HepG2 (cell line): ENCODE measurements around the gene KLHL17. TPM values are rescaled to one million over a fixed set of nuclear protein-coding genes. Genes with fewer than 3 reads are reported as not detected.
A peak's percentile ranks its signal among the peaks of the same experiment; 100 is the strongest.

ENCODE experiments used
- ARHGAP35 ChIP-seq: sonication (generic); formaldehyde crosslinking; IDR thresholded peaks from 2 replicates; pipeline ENCODE4 v1.9.0; 2022; ENCODE audit warnings: mild to moderate bottlenecking, inconsistent platforms, moderate library complexity, missing genetic modification reagents, borderline replicate concordance
- FOXC1 ChIP-seq: sonication (generic); formaldehyde crosslinking; IDR thresholded peaks from 2 replicates; pipeline ENCODE4 v1.8.0; 2022; ENCODE audit warnings: mild to moderate bottlenecking, missing genetic modification reagents, borderline replicate concordance
- KLF16 ChIP-seq, 2 experiments: sonication (generic) in 1 of 2; formaldehyde crosslinking in 1 of 2; IDR thresholded peaks; 2 replicates each; pipeline versions ENCODE4 v1.6.1 to v1.8.0; 2016 to 2023; ENCODE audit warnings: missing genetic modification reagents in 2 of 2, missing compliant biosample characterization in 1 of 2
- MAFG ChIP-seq: sonication (generic); formaldehyde crosslinking; IDR thresholded peaks from 2 replicates; pipeline ENCODE4 v1.5.1; 2020; ENCODE audit warnings: mild to moderate bottlenecking, missing genetic modification reagents
- NFYB ChIP-seq: sonication (generic); formaldehyde crosslinking; IDR thresholded peaks from 2 replicates; pipeline ENCODE4 v1.4.0; 2020; ENCODE audit warnings: missing genetic modification reagents
- SIN3A ChIP-seq: IDR thresholded peaks from 2 replicates; pipeline ENCODE4 v1.6.1; 2011; ENCODE audit warnings: low read depth, mild to moderate bottlenecking, control low read depth, low read length, borderline replicate concordance
- SMARCE1 ChIP-seq: fragments of 450-650 bp; IDR thresholded peaks from 2 replicates; pipeline ENCODE4 v1.6.1; 2017; ENCODE audit warnings: borderline replicate concordance
- TEAD3 ChIP-seq: optimal IDR thresholded peaks from 2 replicates; pipeline ENCODE3; 2016; ENCODE audit warnings: borderline replicate concordance
- TRIM24 ChIP-seq: sonication (generic); formaldehyde crosslinking; IDR thresholded peaks from 2 replicates; pipeline ENCODE4 v1.8.0; 2022; ENCODE audit warnings: mild to moderate bottlenecking, missing genetic modification reagents
- ZNF138 ChIP-seq: sonication (generic); formaldehyde crosslinking; IDR thresholded peaks from 2 replicates; pipeline ENCODE4 v1.5.0; 2020; ENCODE audit warnings: mild to moderate bottlenecking, low read depth, missing genetic modification reagents
- ZNF572 ChIP-seq: sonication (generic); formaldehyde crosslinking; IDR thresholded peaks from 2 replicates; pipeline ENCODE4 v1.5.1; 2020; ENCODE audit warnings: mild to moderate bottlenecking, missing genetic modification reagents
- ZNF761 ChIP-seq: sonication (generic); formaldehyde crosslinking; conservative IDR thresholded peaks from 2 replicates; pipeline ENCODE4 v1.4.0; 2020; ENCODE audit warnings: mild to moderate bottlenecking, missing genetic modification reagents
- ZNF777 ChIP-seq: sonication (generic); formaldehyde crosslinking; IDR thresholded peaks from 2 replicates; pipeline ENCODE4 v1.4.0; 2020; ENCODE audit warnings: missing genetic modification reagents
- ZSCAN30 ChIP-seq: sonication (generic); formaldehyde crosslinking; IDR thresholded peaks from 2 replicates; pipeline ENCODE4 v1.5.0; 2020; ENCODE audit warnings: mild to moderate bottlenecking, missing genetic modification reagents
- polyA plus RNA-seq, 8 experiments: library from polyadenylated mRNA; depleted of rRNA in 3 of 8; stranded (reverse) in 7 of 8; unstranded in 1 of 8; fragments of >200 nt; fragmentation: Illumina TruSeq in 4 of 8; extraction: Trizol in 4 of 8; gene quantifications; 2 replicates each; pipeline versions ENCODE4 v1.2.1 to v1.2.3, GENCODE V29; 2011 to 2016; ENCODE audit warnings: low read depth in 4 of 8, missing spikeins in 1 of 8, mixed read lengths in 1 of 8; ENCODE audit not compliant: insufficient read depth in 1 of 8
- total RNA-seq, 5 experiments: library from RNA; depleted of rRNA; stranded (reverse); fragments of >200 nt; fragmentation: Illumina TruSeq; extraction: Trizol; gene quantifications; 2 replicates each; pipeline ENCODE4 v1.2.3, GENCODE V29; 2016; ENCODE audit warnings: low read depth in 1 of 5
- TF ChIP-seq, protein P1 (sequence below): sonication (generic); formaldehyde crosslinking; IDR thresholded peaks from 2 replicates; pipeline ENCODE4 v1.8.1; 2023; ENCODE audit warnings: missing genetic modification reagents, mild to moderate bottlenecking, borderline replicate concordance
- TF ChIP-seq, protein P2 (sequence below): sonication (generic); formaldehyde crosslinking; conservative IDR thresholded peaks from 2 replicates; pipeline ENCODE4 v1.4.0; 2020; ENCODE audit warnings: missing genetic modification reagents
- TF ChIP-seq, protein P3 (sequence below): sonication (generic); formaldehyde crosslinking; IDR thresholded peaks from 2 replicates; pipeline ENCODE4 v1.4.0; 2020; ENCODE audit warnings: missing genetic modification reagents
- TF ChIP-seq, protein P4 (sequence below): sonication (generic); formaldehyde crosslinking; IDR thresholded peaks from 2 replicates; pipeline ENCODE4 v1.5.1; 2020; ENCODE audit warnings: missing genetic modification reagents, mild to moderate bottlenecking, borderline replicate concordance
- TF ChIP-seq, protein P5 (sequence below): IDR thresholded peaks from 2 replicates; pipeline ENCODE4 v1.6.1; 2012; ENCODE audit warnings: low read depth, low read length, improper control_type of control experiment

Gene KLHL17
- total and polyA plus RNA-seq, 2 of the 13 experiments (the other 11 are each of a cell fraction or from before 2014, with no cell fraction given): 9.3 to 24.7 TPM

DNA sequence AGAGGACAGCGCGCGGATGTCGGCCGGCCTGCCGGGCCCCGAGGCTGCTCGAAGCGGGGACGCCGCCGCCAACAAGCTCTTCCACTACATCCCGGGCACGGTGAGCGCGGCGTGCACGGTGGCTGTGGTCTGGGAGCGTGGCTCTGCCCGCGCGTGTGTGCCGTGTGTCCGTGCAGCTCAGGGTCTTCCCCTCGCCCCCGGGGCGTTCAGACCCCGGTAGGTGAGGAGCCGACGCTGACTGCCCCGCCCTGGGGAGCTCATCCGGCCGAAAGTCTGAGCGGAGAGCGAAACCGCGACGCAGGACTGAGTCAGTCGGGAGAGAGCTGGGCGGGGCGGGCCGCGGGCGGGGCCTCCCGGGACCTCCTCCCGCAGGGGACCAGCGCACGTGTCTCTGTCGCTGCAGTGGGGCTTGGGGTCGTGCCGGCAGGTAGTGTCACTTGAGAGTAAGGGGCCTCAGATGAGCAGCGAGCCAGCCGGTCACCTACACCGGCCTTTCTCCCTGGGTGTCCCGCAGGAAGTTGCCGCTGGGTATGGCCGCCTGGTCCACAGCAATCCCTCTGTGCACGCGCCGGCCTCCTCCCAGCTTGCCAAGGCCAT, 6.4 kb downstream of the KLHL17 start (continued):
- TF ChIP-seq TRIM24 (CRISPR knock-in tag) (no peak), ZNF572 (CRISPR knock-in tag) (no peak), MAFG (CRISPR knock-in tag) (no peak), SMARCE1 (no peak), TEAD3 (CRISPR knock-in tag) (no peak), SIN3A (no peak), FOXC1 (CRISPR knock-in tag) (peak; percentile 30; the same call in 1 of the 2 replicates), NFYB (CRISPR knock-in tag) (no peak), ZSCAN30 (CRISPR knock-in tag) (no peak), ZNF761 (no peak), ZNF138 (CRISPR knock-in tag) (no peak), ZNF777 (CRISPR knock-in tag) (peak; percentile 41; the same call in 1 of the 2 replicates), ARHGAP35 (CRISPR knock-in tag) (no peak), KLF16 (CRISPR knock-in tag; IDR thresholded peaks at IDR 0.05) (no peak)
- TF ChIP-seq, protein P1, sequence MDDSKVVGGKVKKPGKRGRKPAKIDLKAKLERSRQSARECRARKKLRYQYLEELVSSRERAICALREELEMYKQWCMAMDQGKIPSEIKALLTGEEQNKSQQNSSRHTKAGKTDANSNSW: no peak
- TF ChIP-seq, protein P2, sequence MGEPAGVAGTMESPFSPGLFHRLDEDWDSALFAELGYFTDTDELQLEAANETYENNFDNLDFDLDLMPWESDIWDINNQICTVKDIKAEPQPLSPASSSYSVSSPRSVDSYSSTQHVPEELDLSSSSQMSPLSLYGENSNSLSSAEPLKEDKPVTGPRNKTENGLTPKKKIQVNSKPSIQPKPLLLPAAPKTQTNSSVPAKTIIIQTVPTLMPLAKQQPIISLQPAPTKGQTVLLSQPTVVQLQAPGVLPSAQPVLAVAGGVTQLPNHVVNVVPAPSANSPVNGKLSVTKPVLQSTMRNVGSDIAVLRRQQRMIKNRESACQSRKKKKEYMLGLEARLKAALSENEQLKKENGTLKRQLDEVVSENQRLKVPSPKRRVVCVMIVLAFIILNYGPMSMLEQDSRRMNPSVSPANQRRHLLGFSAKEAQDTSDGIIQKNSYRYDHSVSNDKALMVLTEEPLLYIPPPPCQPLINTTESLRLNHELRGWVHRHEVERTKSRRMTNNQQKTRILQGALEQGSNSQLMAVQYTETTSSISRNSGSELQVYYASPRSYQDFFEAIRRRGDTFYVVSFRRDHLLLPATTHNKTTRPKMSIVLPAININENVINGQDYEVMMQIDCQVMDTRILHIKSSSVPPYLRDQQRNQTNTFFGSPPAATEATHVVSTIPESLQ (CRISPR knock-in tag): no peak
- TF ChIP-seq, protein P3, sequence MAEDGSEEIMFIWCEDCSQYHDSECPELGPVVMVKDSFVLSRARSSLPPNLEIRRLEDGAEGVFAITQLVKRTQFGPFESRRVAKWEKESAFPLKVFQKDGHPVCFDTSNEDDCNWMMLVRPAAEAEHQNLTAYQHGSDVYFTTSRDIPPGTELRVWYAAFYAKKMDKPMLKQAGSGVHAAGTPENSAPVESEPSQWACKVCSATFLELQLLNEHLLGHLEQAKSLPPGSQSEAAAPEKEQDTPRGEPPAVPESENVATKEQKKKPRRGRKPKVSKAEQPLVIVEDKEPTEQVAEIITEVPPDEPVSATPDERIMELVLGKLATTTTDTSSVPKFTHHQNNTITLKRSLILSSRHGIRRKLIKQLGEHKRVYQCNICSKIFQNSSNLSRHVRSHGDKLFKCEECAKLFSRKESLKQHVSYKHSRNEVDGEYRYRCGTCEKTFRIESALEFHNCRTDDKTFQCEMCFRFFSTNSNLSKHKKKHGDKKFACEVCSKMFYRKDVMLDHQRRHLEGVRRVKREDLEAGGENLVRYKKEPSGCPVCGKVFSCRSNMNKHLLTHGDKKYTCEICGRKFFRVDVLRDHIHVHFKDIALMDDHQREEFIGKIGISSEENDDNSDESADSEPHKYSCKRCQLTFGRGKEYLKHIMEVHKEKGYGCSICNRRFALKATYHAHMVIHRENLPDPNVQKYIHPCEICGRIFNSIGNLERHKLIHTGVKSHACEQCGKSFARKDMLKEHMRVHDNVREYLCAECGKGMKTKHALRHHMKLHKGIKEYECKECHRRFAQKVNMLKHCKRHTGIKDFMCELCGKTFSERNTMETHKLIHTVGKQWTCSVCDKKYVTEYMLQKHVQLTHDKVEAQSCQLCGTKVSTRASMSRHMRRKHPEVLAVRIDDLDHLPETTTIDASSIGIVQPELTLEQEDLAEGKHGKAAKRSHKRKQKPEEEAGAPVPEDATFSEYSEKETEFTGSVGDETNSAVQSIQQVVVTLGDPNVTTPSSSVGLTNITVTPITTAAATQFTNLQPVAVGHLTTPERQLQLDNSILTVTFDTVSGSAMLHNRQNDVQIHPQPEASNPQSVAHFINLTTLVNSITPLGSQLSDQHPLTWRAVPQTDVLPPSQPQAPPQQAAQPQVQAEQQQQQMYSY (CRISPR knock-in tag): no peak
- TF ChIP-seq, protein P4, sequence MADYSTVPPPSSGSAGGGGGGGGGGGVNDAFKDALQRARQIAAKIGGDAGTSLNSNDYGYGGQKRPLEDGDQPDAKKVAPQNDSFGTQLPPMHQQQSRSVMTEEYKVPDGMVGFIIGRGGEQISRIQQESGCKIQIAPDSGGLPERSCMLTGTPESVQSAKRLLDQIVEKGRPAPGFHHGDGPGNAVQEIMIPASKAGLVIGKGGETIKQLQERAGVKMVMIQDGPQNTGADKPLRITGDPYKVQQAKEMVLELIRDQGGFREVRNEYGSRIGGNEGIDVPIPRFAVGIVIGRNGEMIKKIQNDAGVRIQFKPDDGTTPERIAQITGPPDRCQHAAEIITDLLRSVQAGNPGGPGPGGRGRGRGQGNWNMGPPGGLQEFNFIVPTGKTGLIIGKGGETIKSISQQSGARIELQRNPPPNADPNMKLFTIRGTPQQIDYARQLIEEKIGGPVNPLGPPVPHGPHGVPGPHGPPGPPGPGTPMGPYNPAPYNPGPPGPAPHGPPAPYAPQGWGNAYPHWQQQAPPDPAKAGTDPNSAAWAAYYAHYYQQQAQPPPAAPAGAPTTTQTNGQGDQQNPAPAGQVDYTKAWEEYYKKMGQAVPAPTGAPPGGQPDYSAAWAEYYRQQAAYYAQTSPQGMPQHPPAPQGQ (CRISPR knock-in tag): no peak
- TF ChIP-seq, protein P5, sequence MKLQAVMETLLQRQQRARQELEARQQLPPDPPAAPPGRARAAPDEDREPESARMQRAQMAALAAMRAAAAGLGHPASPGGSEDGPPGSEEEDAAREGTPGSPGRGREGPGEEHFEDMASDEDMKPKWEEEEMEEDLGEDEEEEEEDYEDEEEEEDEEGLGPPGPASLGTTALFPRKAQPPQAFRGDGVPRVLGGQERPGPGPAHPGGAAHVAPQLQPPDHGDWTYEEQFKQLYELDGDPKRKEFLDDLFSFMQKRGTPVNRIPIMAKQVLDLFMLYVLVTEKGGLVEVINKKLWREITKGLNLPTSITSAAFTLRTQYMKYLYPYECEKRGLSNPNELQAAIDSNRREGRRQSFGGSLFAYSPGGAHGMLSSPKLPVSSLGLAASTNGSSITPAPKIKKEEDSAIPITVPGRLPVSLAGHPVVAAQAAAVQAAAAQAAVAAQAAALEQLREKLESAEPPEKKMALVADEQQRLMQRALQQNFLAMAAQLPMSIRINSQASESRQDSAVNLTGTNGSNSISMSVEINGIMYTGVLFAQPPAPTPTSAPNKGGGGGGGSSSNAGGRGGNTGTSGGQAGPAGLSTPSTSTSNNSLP: no peak
